Measurements from ENCODE around the gene DAND5. TPM values are rescaled to one million over a fixed set of nuclear protein-coding genes. Genes with fewer than 3 reads are reported as not detected.
A peak's percentile ranks its signal among the peaks of the same experiment; 100 is the strongest.

Gene DAND5
- total and polyA plus RNA-seq, 12 donors = 0.27 to 2.3 (median 0.92) TPM

DNA sequence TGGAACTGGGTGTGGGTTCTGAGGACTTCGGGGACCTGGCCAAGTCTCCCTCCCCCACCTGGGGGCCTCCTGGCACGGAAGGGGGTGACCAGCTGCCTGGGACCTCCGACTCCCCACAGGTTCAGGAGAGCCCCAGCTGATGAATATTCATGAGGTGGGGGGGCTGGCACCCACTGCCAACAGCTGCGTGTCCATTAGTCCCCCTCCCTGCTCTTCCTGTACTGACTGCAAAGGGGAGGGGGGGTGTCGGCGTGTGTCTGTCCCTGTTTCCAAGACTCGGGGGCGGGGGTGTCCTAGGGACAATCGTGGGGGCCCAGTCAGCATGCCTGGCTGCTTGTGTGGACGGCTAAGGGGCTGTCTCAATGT lies 15.3 kb downstream of the DAND5 start:
- Histone ChIP-seq H3K4me3 (no peak overlapping the region), H3K4me1 (replicated peaks in 1 of 2) (no peaks in the 10 kb centered on the region), H3K9me3 (replicated peaks in 1 of 3) (no peaks in the 10 kb centered on the region), H3K27ac (no peak overlapping the region), H3K27me3 (no peaks in the 10 kb centered on the region), H3K36me3 (replicated peaks in 1 of 2) (no peaks in the 10 kb centered on the region)
- DNase-seq = no peak
- intact Hi-C loops (cut with DNase I) = loop anchor here (5.0 kb wide), 3 partner anchors 48 to 108 kb away; no protein-coding TSS in a partner anchor
- 0 to 67% (median 21%) methylated on average over 1 to 10 of the region's 10 CpGs for WGBS, 4 donors
- TF ChIP-seq, protein P1, sequence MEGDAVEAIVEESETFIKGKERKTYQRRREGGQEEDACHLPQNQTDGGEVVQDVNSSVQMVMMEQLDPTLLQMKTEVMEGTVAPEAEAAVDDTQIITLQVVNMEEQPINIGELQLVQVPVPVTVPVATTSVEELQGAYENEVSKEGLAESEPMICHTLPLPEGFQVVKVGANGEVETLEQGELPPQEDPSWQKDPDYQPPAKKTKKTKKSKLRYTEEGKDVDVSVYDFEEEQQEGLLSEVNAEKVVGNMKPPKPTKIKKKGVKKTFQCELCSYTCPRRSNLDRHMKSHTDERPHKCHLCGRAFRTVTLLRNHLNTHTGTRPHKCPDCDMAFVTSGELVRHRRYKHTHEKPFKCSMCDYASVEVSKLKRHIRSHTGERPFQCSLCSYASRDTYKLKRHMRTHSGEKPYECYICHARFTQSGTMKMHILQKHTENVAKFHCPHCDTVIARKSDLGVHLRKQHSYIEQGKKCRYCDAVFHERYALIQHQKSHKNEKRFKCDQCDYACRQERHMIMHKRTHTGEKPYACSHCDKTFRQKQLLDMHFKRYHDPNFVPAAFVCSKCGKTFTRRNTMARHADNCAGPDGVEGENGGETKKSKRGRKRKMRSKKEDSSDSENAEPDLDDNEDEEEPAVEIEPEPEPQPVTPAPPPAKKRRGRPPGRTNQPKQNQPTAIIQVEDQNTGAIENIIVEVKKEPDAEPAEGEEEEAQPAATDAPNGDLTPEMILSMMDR (IDR thresholded peaks at IDR 0.05) = peak in 1 of 6 experiments; percentile 1
- TF ChIP-seq POLR2A (IDR thresholded peaks at IDR 0.05) = no peak

DNA sequence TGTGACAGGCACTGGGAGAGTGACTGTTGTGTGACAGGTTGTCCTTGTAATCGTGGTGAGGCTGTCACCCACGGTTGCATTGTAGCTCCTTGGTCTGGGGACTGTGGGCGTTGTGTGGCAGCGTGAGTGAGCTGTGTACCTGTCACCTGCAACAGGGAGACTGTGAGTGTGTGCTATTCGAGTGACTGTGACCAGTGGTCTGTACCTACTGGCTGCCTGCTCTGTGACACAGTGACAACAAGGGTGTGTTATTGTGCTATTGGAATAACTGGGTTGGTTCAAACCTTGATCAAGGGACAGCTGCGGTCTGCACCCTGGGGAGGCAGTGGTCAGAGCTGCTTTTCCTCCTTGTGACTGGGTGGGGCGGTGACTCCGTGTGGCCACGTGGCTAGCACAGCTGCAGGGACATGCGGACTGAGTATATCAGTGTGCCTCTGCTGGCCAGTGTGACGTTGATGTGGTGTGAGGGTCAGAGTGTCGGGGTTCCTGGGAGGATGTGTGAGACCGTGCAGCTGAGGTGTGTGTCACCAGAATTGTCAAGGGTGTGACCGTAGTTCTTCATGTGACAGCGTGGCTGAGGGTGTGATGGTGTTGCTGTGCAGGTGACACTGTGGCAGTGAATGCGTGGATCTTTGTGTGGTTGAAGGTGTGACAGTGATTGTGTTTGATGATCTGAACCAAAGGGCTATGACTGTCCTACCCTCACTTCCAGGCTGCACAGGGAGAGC lies 15.8 kb downstream of the DAND5 start:
- no peak overlapping the region for H3K4me3 ChIP-seq
- peak in 6 of 7 donors; percentile 73 to 87 (median 82) for DNase-seq
- H3K36me3 ChIP-seq (replicated peaks in 1 of 2) = no peaks in the 10 kb centered on the region
- no peaks in the 10 kb centered on the region for H3K9me3 ChIP-seq (replicated peaks in 1 of 3)
- 27 to 56% (median 44%) methylated on average over 8 to 16 of the region's 16 CpGs for WGBS, 4 donors
- no peaks in the 10 kb centered on the region for H3K27me3 ChIP-seq
- no peak overlapping the region for H3K27ac ChIP-seq
- H3K4me1 ChIP-seq (replicated peaks in 1 of 2) = no peaks in the 10 kb centered on the region
- intact Hi-C loops (cut with DNase I) = loop anchor here in 1 of 2 donors (5.0 kb wide), 1 partner anchor 47 kb away; no protein-coding TSS in a partner anchor
- TF ChIP-seq, protein P1 (IDR thresholded peaks at IDR 0.05) = no peak
- TF ChIP-seq POLR2A (IDR thresholded peaks at IDR 0.05) = peak in 1 of 2 donors; percentile 41

DNA sequence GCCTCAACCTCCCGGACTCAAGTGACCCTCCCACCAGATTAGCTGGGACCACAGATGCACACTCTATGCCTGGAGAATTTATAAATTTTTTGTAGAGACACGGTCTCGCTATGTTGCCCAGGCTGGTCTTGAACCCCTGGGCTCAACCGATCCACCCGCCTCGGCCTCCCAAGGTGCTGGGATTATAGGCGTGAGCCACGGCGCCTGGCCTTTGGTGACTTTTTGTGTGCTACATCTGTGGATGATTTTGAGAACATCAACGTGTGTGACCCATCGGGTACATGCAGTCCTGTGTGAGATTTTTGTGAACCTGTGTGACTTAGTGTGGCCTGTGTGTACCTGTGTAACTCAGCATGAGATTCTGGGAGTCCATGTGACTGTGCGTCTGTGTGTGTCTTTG lies 17.4 kb downstream of the DAND5 start:
- Histone ChIP-seq H3K9me3 (replicated peaks in 1 of 3) (no peaks in the 10 kb centered on the region), H3K4me1 (replicated peaks in 1 of 2) (no peaks in the 10 kb centered on the region), H3K27me3 (no peaks in the 10 kb centered on the region), H3K27ac (no peak overlapping the region), H3K36me3 (replicated peaks in 1 of 2) (no peaks in the 10 kb centered on the region), H3K4me3 (no peak overlapping the region)
- intact Hi-C loops (cut with DNase I) = loop anchor here in 1 of 2 donors (5.0 kb wide), 1 partner anchor 46 kb away; no protein-coding TSS in a partner anchor
- 88 to 96% (median 94%) methylated on average over 9 to 12 of the region's 12 CpGs for WGBS, 4 donors
- TF ChIP-seq, protein P1 (IDR thresholded peaks at IDR 0.05) = no peak
- no peak for TF ChIP-seq POLR2A (IDR thresholded peaks at IDR 0.05)
- DNase-seq = no peak

DNA sequence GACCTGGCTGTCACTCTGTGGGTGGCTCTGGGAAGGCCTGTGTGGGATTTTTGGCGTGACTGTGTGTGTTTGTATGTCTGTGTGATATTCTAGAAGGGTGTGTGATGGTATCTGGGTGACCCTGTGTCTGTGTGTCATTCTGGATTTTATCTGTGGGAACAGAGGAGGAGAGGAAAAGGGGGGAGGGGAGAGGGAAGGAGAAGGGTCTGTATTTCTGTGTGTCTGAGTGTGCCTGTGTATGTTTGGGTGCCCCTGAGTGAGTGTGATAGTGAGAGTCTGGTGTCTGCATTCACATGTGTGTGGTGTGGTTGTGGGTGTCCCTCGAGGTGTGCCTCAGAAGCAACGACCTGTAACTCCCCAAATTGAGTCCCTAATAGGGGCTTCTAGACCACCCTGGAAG lies 17.8 kb downstream of the DAND5 start:
- no peak for DNase-seq
- intact Hi-C loops (cut with DNase I) = loop anchor here in 1 of 2 donors (5.0 kb wide), 1 partner anchor 45 kb away; no protein-coding TSS in a partner anchor
- 62 to 94% (median 80%) methylated on average over 3 of the region's 3 CpGs for WGBS, 4 donors
- Histone ChIP-seq H3K36me3 (replicated peaks in 1 of 2) (no peaks in the 10 kb centered on the region), H3K4me1 (replicated peaks in 1 of 2) (no peaks in the 10 kb centered on the region), H3K27ac (no peak overlapping the region), H3K27me3 (no peaks in the 10 kb centered on the region), H3K4me3 (no peak overlapping the region), H3K9me3 (replicated peaks in 1 of 3) (no peaks in the 10 kb centered on the region)
- TF ChIP-seq POLR2A (IDR thresholded peaks at IDR 0.05) = no peak
- TF ChIP-seq, protein P1 (IDR thresholded peaks at IDR 0.05) = no peak
